OCI-LY1 (cell line): ENCODE data around the gene CAV1.

Source experiments
- H2AFZ ChIP-seq: fragments of 200-600 bp; sonication (generic), shearing (Covaris generic); 2 replicates; pipeline ENCODE4 v1.6.0; 2014; ENCODE audit warnings: antibody characterized with exemption, mild to moderate bottlenecking, low read length
- H3F3A ChIP-seq: fragments of 200-600 bp; sonication (generic), shearing (Covaris generic); 2 replicates; pipeline ENCODE4 v1.6.0; 2014; ENCODE audit warnings: mild to moderate bottlenecking, antibody characterized with exemption, low read length, moderate library complexity; ENCODE audit not compliant: insufficient read depth
- H3K27ac ChIP-seq: fragments of 200-600 bp; sonication (generic); 2 replicates; pipeline ENCODE4 v1.5.1; 2014; ENCODE audit warnings: low read length, mixed run types, mild to moderate bottlenecking, low read depth; ENCODE audit not compliant: poor library complexity, severe bottlenecking
- H3K27me3 ChIP-seq: fragments of 200-600 bp; sonication (generic); 2 replicates; pipeline ENCODE4 v1.6.0; 2014; ENCODE audit warnings: antibody characterized with exemption, mild to moderate bottlenecking, low read length, moderate library complexity; ENCODE audit not compliant: insufficient read depth
- H3K36me3 ChIP-seq: fragments of 200-600 bp; sonication (generic); 2 replicates; pipeline ENCODE4 v1.6.1; 2014; ENCODE audit warnings: mild to moderate bottlenecking, antibody characterized with exemption, low read length, moderate library complexity, mixed read lengths; ENCODE audit not compliant: insufficient read depth
- H3K4me1 ChIP-seq: fragments of 200-600 bp; sonication (generic); 2 replicates; pipeline ENCODE4 v1.5.1; 2014; ENCODE audit warnings: mild to moderate bottlenecking, low read length, moderate library complexity; ENCODE audit not compliant: insufficient read depth, severe bottlenecking
- H3K4me2 ChIP-seq: fragments of 200-600 bp; sonication (generic), shearing (Covaris generic); 2 replicates; pipeline ENCODE4 v1.6.1; 2014; ENCODE audit warnings: low read length
- H3K4me3 ChIP-seq: fragments of 200-600 bp; sonication (generic); 2 replicates; pipeline ENCODE4 v1.5.1; 2014; ENCODE audit warnings: low read length, low read depth, mild to moderate bottlenecking, mixed read lengths; ENCODE audit not compliant: poor library complexity, severe bottlenecking
- H3K79me2 ChIP-seq: fragments of 200-600 bp; shearing (Covaris generic); 2 replicates; pipeline ENCODE4 v1.6.1; 2016; ENCODE audit warnings: mixed run types, low read length, mixed read lengths; ENCODE audit not compliant: insufficient read depth
- H3K9ac ChIP-seq: fragments of 200-600 bp; sonication (generic), shearing (Covaris generic); 2 replicates; pipeline ENCODE4 v1.6.1; 2014; ENCODE audit warnings: mild to moderate bottlenecking, low read length, mixed read lengths
- H3K9me2 ChIP-seq: fragments of 200-600 bp; sonication (generic), shearing (Covaris generic); 2 replicates; pipeline ENCODE4 v1.6.1; 2014; ENCODE audit warnings: low read depth, mild to moderate bottlenecking, low read length, mixed read lengths
- H3K9me3 ChIP-seq: fragments of 200-600 bp; shearing (Covaris generic); 2 replicates; pipeline ENCODE4 v1.6.1; 2014; ENCODE audit warnings: low read length, mixed read lengths
- H4K20me1 ChIP-seq: fragments of 200-600 bp; sonication (generic), shearing (Covaris generic); 2 replicates; pipeline ENCODE4 v1.6.0; 2016; ENCODE audit warnings: mild to moderate bottlenecking, low read length; ENCODE audit not compliant: insufficient read depth
- CTCF ChIP-seq: fragments of 200-600 bp; sonication (generic), shearing (Covaris generic); IDR thresholded peaks from 2 replicates; pipeline ENCODE4 v1.5.1; 2017; ENCODE audit warnings: mild to moderate bottlenecking, antibody characterized with exemption, low read length, moderate library complexity, mixed read lengths
- EZH2 ChIP-seq: fragments of 200-600 bp; sonication (generic), shearing (Covaris generic); IDR thresholded peaks from 2 replicates; pipeline ENCODE4 v1.8.0; 2017; ENCODE audit warnings: borderline replicate concordance, mixed run types, mild to moderate bottlenecking, antibody characterized with exemption, low read length, moderate library complexity, mixed read lengths

Gene CAV1

GRCh38 chr7:116524609-116525297 lies at the start of gene CAV1:
Gene CAV1, plus strand, starts transcription at chr7:116525036. Its CDS starts 27 bp downstream, at chr7:116525063.
- Histone ChIP-seq H3K79me2 (no peaks in the 10 kb centered on the region), H4K20me1 (no peaks in the 10 kb centered on the region), H2AFZ (no peak within 1 kb of the TSS), H3K27ac (no peak within 1 kb of the TSS), H3K4me1 (peaks cover 22% of the 10 kb centered on the region), H3K4me2 (peak within 1 kb of the TSS; percentile 78), H3K9me2 (no peaks in the 10 kb centered on the region), H3F3A (no peaks in the 10 kb centered on the region), H3K4me3 (peak within 1 kb of the TSS; percentile 54), H3K36me3 (no peaks in the 10 kb centered on the region), H3K9me3 (no peaks in the 10 kb centered on the region), H3K9ac (peak within 1 kb of the TSS; percentile 1; the same call in 1 of the 2 replicates), H3K27me3 (peaks cover 18% of the 10 kb centered on the region; the same call in 1 of the 2 replicates)
- TF ChIP-seq CTCF (no peak), EZH2 (no peak)

- H3K4me3 ChIP-seq: no peak overlapping the region
- H3K36me3 ChIP-seq: no peaks in the 10 kb centered on the region
- no peak for TF ChIP-seq CTCF
- no peak for TF ChIP-seq EZH2
- no peaks in the 10 kb centered on the region for H3K9me2 ChIP-seq
- H4K20me1 ChIP-seq: no peaks in the 10 kb centered on the region
- no peak overlapping the region for H3K4me2 ChIP-seq
- H3K79me2 ChIP-seq: no peaks in the 10 kb centered on the region
- no peak overlapping the region for H3K27ac ChIP-seq
- H3K27me3 ChIP-seq: no peaks in the 10 kb centered on the region
- no peak overlapping the region for H2AFZ ChIP-seq
- H3K9ac ChIP-seq: no peak overlapping the region
- no peaks in the 10 kb centered on the region for H3F3A ChIP-seq
- no peaks in the 10 kb centered on the region for H3K9me3 ChIP-seq
- H3K4me1 ChIP-seq: no peaks in the 10 kb centered on the region
Observed at GRCh38 chr7:116477625-116478024, 47.2 kb upstream of the CAV1 start.

- TF ChIP-seq CTCF: no peak
- no peak for TF ChIP-seq EZH2
- no peak overlapping the region for H3K4me2 ChIP-seq
- H3K27ac ChIP-seq: no peak overlapping the region
- no peaks in the 10 kb centered on the region for H3F3A ChIP-seq
- no peaks in the 10 kb centered on the region for H3K79me2 ChIP-seq
- no peak overlapping the region for H3K9ac ChIP-seq
- H3K27me3 ChIP-seq: no peaks in the 10 kb centered on the region
- no peaks in the 10 kb centered on the region for H3K9me3 ChIP-seq
- no peak overlapping the region for H2AFZ ChIP-seq
- H4K20me1 ChIP-seq: no peaks in the 10 kb centered on the region
- H3K4me3 ChIP-seq: no peak overlapping the region
- H3K9me2 ChIP-seq: no peaks in the 10 kb centered on the region
- no peaks in the 10 kb centered on the region for H3K36me3 ChIP-seq
- H3K4me1 ChIP-seq: no peaks in the 10 kb centered on the region
Observed at GRCh38 chr7:116478834-116479233, 46.0 kb upstream of the CAV1 start.
